ENCODE data around the gene GMEB2. TPM values are rescaled to one million over a fixed set of nuclear protein-coding genes. Genes with fewer than 3 reads are reported as not detected.

The GMEB2 gene
- total RNA-seq, 1 experiment from 2014 or later, result 18.8 TPM

DNA sequence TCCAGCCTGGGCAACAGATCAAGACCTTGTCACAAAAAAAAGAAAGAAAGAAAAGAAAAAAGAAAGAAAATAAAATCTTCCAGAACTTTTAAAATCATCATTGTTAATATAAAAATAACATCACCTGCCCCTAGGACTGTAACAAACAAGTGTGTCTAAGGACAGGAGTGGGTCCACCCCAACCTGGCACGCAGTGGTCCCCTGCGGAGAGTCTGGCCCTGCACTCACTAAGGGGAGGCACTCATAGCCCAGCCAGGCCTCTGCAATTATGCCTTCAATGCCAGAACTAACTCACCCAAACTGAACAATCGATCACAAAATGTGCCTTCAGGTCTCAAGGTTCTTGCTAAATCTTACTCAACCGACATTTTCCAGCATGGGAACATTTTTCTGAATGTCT is 4.8 kb downstream of the GMEB2 start:
- CTCF ChIA-PET, result interaction anchor here (0.7 kb wide), 1 partner anchor 86 kb away, joined by 3 read pairs; no protein-coding TSS in a partner anchor
- peaks cover 7% of the 10 kb centered on the region for H3K4me1 Mint-ChIP-seq (ENCODE audit: low read depth, unreplicated experiment)
- intact Hi-C loops (cut with micrococcal nuclease; ENCODE audit: unreplicated experiment), result no loop called here
- no TSS peak for BruUV-seq (replicated peaks)
- no peak overlapping the region for H3K4me3 Mint-ChIP-seq (ENCODE audit: low read depth, unreplicated experiment)
- no peaks in the 10 kb centered on the region for H3K27me3 Mint-ChIP-seq (ENCODE audit: unreplicated experiment)
- no peak for TF ChIP-seq CTCF (IDR thresholded peaks at IDR 0.05; ENCODE audit: unreplicated experiment)
- H3K27ac Mint-ChIP-seq (ENCODE audit: unreplicated experiment), result no peak overlapping the region
- H3K36me3 Mint-ChIP-seq (ENCODE audit: insufficient read depth, unreplicated experiment), result peaks cover 14% of the 10 kb centered on the region
- H3K9me3 Mint-ChIP-seq (ENCODE audit: low read depth, unreplicated experiment), result no peaks in the 10 kb centered on the region
- DNase-seq, result no peak

GRCh38 chr20:63620991-63621390 is 5.9 kb downstream of the GMEB2 start:
- Mint-ChIP-seq H3K4me3 (ENCODE audit: low read depth, unreplicated experiment) (no peak overlapping the region), H3K9me3 (ENCODE audit: low read depth, unreplicated experiment) (no peaks in the 10 kb centered on the region), H3K4me1 (ENCODE audit: low read depth, unreplicated experiment) (peaks cover 6% of the 10 kb centered on the region), H3K36me3 (ENCODE audit: insufficient read depth, unreplicated experiment) (peaks cover 12% of the 10 kb centered on the region), H3K27ac (ENCODE audit: unreplicated experiment) (no peak overlapping the region), H3K27me3 (ENCODE audit: unreplicated experiment) (no peaks in the 10 kb centered on the region)
- no peak for DNase-seq
- BruUV-seq (replicated peaks), result no TSS peak
- CTCF ChIA-PET, result interaction anchor here (0.8 kb wide), 1 partner anchor 25 kb away, joined by 3 read pairs; no protein-coding TSS in a partner anchor
- intact Hi-C loops (cut with micrococcal nuclease; ENCODE audit: unreplicated experiment), result no loop called here
- TF ChIP-seq CTCF (IDR thresholded peaks at IDR 0.05; ENCODE audit: unreplicated experiment), result no peak

DNA sequence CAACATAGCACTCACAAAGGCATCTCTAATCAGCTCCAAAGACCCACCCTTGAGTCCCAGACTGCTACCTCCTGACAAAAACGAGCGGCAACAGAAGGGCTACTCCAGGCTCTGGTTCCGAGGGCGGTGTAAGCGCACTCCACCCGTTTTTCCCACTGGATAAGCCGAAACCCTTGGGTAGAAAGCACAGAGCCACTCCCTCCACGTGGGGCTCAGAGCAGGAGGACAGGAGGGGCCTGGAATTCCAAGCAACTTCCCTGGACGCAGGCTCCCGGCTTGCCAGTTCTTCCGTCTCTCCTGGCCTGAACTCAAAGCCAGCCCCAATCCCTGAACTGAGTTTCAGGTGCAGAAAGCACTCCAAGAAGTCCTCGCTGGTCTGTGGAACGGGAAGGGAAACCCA is 7.4 kb downstream of the GMEB2 start:
- CTCF ChIA-PET, result interaction anchor here (0.6 kb wide), 1 partner anchor 62 kb away, joined by 7 read pairs; no protein-coding TSS in a partner anchor
- intact Hi-C loops (cut with micrococcal nuclease; ENCODE audit: unreplicated experiment), result no loop called here
- BruUV-seq (replicated peaks), result no TSS peak
- H3K27me3 Mint-ChIP-seq (ENCODE audit: unreplicated experiment), result no peaks in the 10 kb centered on the region
- peaks cover 6% of the 10 kb centered on the region for H3K36me3 Mint-ChIP-seq (ENCODE audit: insufficient read depth, unreplicated experiment)
- H3K4me3 Mint-ChIP-seq (ENCODE audit: low read depth, unreplicated experiment), result no peak overlapping the region
- no peak overlapping the region for H3K27ac Mint-ChIP-seq (ENCODE audit: unreplicated experiment)
- H3K4me1 Mint-ChIP-seq (ENCODE audit: low read depth, unreplicated experiment), result no peaks in the 10 kb centered on the region
- no peak for DNase-seq
- H3K9me3 Mint-ChIP-seq (ENCODE audit: low read depth, unreplicated experiment), result peaks cover 5% of the 10 kb centered on the region
- no peak for TF ChIP-seq CTCF (IDR thresholded peaks at IDR 0.05; ENCODE audit: unreplicated experiment)

DNA sequence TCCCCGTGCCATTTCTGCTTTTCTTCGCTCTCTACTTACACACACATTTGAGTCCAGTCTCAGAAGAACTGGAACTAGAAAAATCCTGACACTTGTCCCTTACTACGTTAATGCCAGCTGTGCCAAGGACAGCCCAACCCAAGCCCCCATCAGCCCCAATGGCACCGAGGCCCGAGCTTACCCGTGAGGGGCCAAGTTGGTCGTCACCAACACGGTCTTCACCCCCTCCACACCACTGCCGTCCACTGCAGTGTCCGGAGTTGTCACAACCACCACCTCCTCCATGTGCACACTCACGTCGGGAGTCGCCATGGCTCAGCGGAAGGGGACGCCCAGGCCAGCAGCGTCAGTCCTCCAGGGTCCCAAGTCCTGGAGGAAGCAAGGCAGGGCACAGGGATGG is 7.8 kb downstream of the GMEB2 start:
- Mint-ChIP-seq H3K36me3 (ENCODE audit: insufficient read depth, unreplicated experiment) (peaks cover 6% of the 10 kb centered on the region), H3K4me1 (ENCODE audit: low read depth, unreplicated experiment) (no peaks in the 10 kb centered on the region), H3K4me3 (ENCODE audit: low read depth, unreplicated experiment) (no peak overlapping the region), H3K27me3 (ENCODE audit: unreplicated experiment) (no peaks in the 10 kb centered on the region), H3K27ac (ENCODE audit: unreplicated experiment) (no peak overlapping the region), H3K9me3 (ENCODE audit: low read depth, unreplicated experiment) (peaks cover 5% of the 10 kb centered on the region)
- DNase-seq, result no peak
- CTCF ChIA-PET, result interaction anchor here (0.7 kb wide), 1 partner anchor 264 kb away, joined by 3 read pairs; no protein-coding TSS in a partner anchor
- no TSS peak for BruUV-seq (replicated peaks)
- no peak for TF ChIP-seq CTCF (IDR thresholded peaks at IDR 0.05; ENCODE audit: unreplicated experiment)
- intact Hi-C loops (cut with micrococcal nuclease; ENCODE audit: unreplicated experiment), result no loop called here

Data from Calu3 (cell line).